ENCODE results near the gene SKOR1. TPM values are rescaled to one million over a fixed set of nuclear protein-coding genes. Genes with fewer than 3 reads are reported as not detected.

Gene SKOR1
- total RNA-seq, 1 donor: 0.36 TPM

DNA sequence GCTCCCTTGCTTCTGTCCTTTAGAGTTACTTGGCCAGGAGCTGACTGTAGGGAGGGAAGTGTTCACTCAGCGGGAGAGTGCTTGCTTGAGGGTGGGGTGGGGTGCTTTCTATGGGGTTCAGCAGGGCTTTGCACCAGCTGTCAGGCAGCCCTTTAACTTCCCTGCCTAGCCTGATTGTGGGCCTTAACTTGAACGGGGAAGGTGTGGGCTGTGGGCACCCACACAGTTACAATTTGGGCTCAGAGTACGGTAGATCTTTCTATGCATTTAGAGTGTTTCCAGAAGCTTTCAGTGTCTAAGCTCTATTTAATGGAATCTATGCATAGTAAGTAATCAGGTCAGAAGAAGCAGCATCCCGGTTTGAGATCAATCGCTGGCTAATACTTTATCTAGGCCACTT, 48.2 kb upstream of the SKOR1 start:
- Histone ChIP-seq H3K4me2 (ENCODE audit: insufficient read depth, low read length) (no peak overlapping the region), H3K27ac (ENCODE audit: low read depth, low read length) (no peak overlapping the region)
- no peak for DNase-seq (ENCODE audit: insufficient read length, low spot score, missing footprints)

DNA sequence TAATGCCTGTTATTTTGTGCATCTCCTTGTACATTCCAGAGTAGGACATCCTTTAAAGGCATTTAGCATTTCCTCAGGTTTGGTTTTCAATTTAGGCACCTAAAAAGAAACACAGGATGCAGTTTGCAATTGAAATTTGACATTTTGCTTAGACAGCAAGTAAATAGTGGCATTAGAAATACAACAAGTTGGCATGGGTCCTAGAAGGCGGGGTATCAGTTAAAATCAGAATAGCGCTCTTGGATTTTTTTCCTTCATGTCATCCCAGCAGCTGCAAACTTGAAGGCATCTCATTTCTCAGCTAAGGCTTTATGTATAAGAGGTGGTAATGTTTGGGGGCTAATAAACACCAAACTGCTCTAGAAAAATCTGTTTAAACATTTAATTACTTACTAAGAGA, 47.5 kb upstream of the SKOR1 start:
- peaks cover 6% of the 10 kb centered on the region for H3K4me1 ChIP-seq (ENCODE audit: insufficient read depth, low read length)
- TF ChIP-seq, protein P1, sequence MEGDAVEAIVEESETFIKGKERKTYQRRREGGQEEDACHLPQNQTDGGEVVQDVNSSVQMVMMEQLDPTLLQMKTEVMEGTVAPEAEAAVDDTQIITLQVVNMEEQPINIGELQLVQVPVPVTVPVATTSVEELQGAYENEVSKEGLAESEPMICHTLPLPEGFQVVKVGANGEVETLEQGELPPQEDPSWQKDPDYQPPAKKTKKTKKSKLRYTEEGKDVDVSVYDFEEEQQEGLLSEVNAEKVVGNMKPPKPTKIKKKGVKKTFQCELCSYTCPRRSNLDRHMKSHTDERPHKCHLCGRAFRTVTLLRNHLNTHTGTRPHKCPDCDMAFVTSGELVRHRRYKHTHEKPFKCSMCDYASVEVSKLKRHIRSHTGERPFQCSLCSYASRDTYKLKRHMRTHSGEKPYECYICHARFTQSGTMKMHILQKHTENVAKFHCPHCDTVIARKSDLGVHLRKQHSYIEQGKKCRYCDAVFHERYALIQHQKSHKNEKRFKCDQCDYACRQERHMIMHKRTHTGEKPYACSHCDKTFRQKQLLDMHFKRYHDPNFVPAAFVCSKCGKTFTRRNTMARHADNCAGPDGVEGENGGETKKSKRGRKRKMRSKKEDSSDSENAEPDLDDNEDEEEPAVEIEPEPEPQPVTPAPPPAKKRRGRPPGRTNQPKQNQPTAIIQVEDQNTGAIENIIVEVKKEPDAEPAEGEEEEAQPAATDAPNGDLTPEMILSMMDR (IDR thresholded peaks at IDR 0.05; ENCODE audit: extremely low read depth, low read depth, low read length): no peak
- no peaks in the 10 kb centered on the region for H3K9me3 ChIP-seq (ENCODE audit: low read depth, low read length)
- no peak overlapping the region for H3K27ac ChIP-seq (ENCODE audit: low read depth, low read length)
- H3K27me3 ChIP-seq (ENCODE audit: insufficient read depth, low read length): no peaks in the 10 kb centered on the region
- H3K36me3 ChIP-seq (ENCODE audit: insufficient read depth, low read length): no peaks in the 10 kb centered on the region
- no peak overlapping the region for H3K4me2 ChIP-seq (ENCODE audit: insufficient read depth, low read length)
- no peak for DNase-seq (ENCODE audit: insufficient read length, low spot score, missing footprints)
- H3K4me3 ChIP-seq (ENCODE audit: insufficient read depth, low read length): no peak overlapping the region
- H3K79me2 ChIP-seq (ENCODE audit: insufficient read depth, low read length): no peaks in the 10 kb centered on the region
- H4K20me1 ChIP-seq (ENCODE audit: insufficient read depth, low read length): no peaks in the 10 kb centered on the region
- H2AFZ ChIP-seq (ENCODE audit: low read length): no peak overlapping the region

More for the DNA sequence above, 48.2 kb upstream of the SKOR1 start:
- TF ChIP-seq, protein P1 (IDR thresholded peaks at IDR 0.05; ENCODE audit: extremely low read depth, low read depth, low read length): no peak
- H2AFZ ChIP-seq (ENCODE audit: low read length): no peak overlapping the region
- no peaks in the 10 kb centered on the region for H4K20me1 ChIP-seq (ENCODE audit: insufficient read depth, low read length)
- H3K4me3 ChIP-seq (ENCODE audit: insufficient read depth, low read length): no peak overlapping the region
- no peaks in the 10 kb centered on the region for H3K79me2 ChIP-seq (ENCODE audit: insufficient read depth, low read length)
- H3K4me1 ChIP-seq (ENCODE audit: insufficient read depth, low read length): peaks cover 6% of the 10 kb centered on the region
- H3K27me3 ChIP-seq (ENCODE audit: insufficient read depth, low read length): no peaks in the 10 kb centered on the region
- H3K9me3 ChIP-seq (ENCODE audit: low read depth, low read length): no peaks in the 10 kb centered on the region
- no peaks in the 10 kb centered on the region for H3K36me3 ChIP-seq (ENCODE audit: insufficient read depth, low read length)

DNA sequence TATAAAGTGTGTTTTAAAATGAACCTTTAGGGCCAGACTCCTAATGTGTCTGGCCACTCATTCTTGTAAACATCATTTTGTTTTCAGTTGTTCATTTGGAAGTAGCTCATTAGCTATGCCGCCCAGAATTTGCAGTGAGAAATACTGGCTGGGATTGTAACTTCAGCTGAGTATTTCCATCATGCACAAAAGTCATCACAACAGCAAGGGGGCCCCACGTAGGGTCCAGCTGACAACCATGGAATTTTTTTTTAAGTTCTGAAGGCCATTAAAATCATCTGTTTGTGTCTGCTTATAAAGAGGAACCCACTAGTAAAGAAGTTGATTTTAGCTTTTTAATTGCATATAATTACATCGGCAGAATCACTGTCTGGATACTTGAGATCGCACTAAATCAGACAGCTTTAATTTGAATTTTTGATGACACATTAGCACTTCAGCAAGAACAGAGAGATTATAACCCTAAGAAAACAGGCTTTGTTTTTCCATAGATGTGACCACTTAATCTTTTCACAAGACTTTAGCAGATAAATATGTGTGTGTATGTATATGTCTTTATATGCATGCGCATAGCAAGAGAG, 46.3 kb upstream of the SKOR1 start:
- TF ChIP-seq, protein P1 (IDR thresholded peaks at IDR 0.05; ENCODE audit: extremely low read depth, low read depth, low read length): no peak
- H4K20me1 ChIP-seq (ENCODE audit: insufficient read depth, low read length): no peaks in the 10 kb centered on the region
- no peak overlapping the region for H3K4me2 ChIP-seq (ENCODE audit: insufficient read depth, low read length)
- no peaks in the 10 kb centered on the region for H3K36me3 ChIP-seq (ENCODE audit: insufficient read depth, low read length)
- no peaks in the 10 kb centered on the region for H3K79me2 ChIP-seq (ENCODE audit: insufficient read depth, low read length)
- no peak overlapping the region for H3K27ac ChIP-seq (ENCODE audit: low read depth, low read length)
- no peaks in the 10 kb centered on the region for H3K9me3 ChIP-seq (ENCODE audit: low read depth, low read length)
- no peak overlapping the region for H2AFZ ChIP-seq (ENCODE audit: low read length)
- H3K4me1 ChIP-seq (ENCODE audit: insufficient read depth, low read length): peaks cover 6% of the 10 kb centered on the region
- H3K4me3 ChIP-seq (ENCODE audit: insufficient read depth, low read length): no peak overlapping the region
- H3K27me3 ChIP-seq (ENCODE audit: insufficient read depth, low read length): no peaks in the 10 kb centered on the region
- no peak for DNase-seq (ENCODE audit: insufficient read length, low spot score, missing footprints)

DNA sequence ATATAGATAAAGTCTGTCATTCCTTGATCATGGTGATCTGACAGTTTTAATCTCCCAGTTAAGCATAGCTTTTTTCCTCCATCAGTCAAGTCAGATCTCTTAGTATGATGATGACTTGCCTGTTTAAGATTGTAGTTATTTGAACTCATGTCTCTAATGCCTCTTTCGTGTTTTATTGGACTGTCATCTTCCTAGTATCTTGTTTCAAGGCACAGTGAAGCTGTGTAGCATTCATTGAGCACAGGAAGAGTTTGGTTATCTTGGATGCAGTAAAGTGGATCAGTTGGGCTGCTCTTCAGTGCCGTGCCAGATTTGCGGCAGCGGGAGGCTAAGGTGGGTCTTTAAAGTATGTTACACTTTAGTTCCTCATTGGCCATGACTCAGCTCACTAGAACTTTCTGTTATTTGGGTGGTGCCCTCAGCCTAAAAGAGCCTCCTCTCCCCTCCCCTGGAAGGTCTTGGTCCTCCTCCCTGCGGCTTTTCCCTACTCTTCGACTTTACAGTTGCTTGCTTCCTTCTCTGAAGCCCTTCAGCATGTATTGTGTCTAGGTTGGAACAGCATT, 45.7 kb upstream of the SKOR1 start:
- no peak for DNase-seq (ENCODE audit: insufficient read length, low spot score, missing footprints)
- Histone ChIP-seq H3K27me3 (ENCODE audit: insufficient read depth, low read length) (no peaks in the 10 kb centered on the region), H3K4me3 (ENCODE audit: insufficient read depth, low read length) (no peak overlapping the region), H3K79me2 (ENCODE audit: insufficient read depth, low read length) (no peaks in the 10 kb centered on the region), H3K4me2 (ENCODE audit: insufficient read depth, low read length) (no peak overlapping the region), H3K9me3 (ENCODE audit: low read depth, low read length) (no peaks in the 10 kb centered on the region), H2AFZ (ENCODE audit: low read length) (no peak overlapping the region), H4K20me1 (ENCODE audit: insufficient read depth, low read length) (no peaks in the 10 kb centered on the region), H3K4me1 (ENCODE audit: insufficient read depth, low read length) (peaks cover 6% of the 10 kb centered on the region), H3K36me3 (ENCODE audit: insufficient read depth, low read length) (no peaks in the 10 kb centered on the region), H3K27ac (ENCODE audit: low read depth, low read length) (no peak overlapping the region)
- TF ChIP-seq, protein P1 (IDR thresholded peaks at IDR 0.05; ENCODE audit: extremely low read depth, low read depth, low read length): no peak
